ENCODE results near the gene ITGAE. TPM values are rescaled to one million over a fixed set of nuclear protein-coding genes. Genes with fewer than 3 reads are reported as not detected.

Gene ITGAE
- total and polyA plus RNA-seq, 10 of the 15 experiments (the other 5 are each of a cell fraction or from before 2014, with no cell fraction given) = 13.1 to 161 (median 34.8) TPM

DNA sequence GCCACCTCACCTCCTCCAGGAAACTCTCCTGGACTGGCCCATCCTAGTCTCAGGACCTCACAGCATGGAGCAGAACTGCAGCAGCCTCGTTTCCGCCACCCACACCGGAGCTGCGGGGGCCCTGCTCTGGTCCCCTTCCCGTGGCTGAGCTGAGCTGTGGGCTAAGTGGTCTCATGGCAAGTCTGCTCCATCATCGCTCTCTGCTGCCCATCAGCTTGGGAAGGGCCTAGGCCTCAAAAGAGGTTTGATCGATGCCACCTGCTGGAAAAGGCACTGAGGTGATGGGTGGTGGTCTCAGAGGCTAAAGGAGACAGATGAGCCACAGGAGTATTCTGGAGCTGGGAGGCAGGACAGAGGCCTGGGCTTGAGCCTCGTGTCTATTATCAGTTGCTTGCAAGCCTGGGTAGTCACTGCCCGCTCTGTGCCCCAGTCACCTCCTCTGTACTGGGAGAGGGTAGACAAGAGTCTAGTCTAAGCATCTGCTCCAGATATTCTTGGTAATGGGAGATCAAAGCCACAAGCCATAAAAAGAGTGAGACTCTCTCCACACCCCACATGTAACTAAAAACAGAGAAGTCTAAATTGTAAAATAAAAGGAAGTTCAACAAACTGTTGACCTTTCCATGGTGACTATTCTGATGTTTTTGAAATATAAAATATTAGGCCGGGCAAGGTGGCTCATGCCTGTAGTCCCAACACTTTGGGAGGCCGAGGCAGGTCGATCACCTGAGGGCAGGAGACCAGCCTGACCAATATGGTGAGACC, 1.6 kb downstream of the ITGAE start (continued):
- TF ChIP-seq, protein P1, sequence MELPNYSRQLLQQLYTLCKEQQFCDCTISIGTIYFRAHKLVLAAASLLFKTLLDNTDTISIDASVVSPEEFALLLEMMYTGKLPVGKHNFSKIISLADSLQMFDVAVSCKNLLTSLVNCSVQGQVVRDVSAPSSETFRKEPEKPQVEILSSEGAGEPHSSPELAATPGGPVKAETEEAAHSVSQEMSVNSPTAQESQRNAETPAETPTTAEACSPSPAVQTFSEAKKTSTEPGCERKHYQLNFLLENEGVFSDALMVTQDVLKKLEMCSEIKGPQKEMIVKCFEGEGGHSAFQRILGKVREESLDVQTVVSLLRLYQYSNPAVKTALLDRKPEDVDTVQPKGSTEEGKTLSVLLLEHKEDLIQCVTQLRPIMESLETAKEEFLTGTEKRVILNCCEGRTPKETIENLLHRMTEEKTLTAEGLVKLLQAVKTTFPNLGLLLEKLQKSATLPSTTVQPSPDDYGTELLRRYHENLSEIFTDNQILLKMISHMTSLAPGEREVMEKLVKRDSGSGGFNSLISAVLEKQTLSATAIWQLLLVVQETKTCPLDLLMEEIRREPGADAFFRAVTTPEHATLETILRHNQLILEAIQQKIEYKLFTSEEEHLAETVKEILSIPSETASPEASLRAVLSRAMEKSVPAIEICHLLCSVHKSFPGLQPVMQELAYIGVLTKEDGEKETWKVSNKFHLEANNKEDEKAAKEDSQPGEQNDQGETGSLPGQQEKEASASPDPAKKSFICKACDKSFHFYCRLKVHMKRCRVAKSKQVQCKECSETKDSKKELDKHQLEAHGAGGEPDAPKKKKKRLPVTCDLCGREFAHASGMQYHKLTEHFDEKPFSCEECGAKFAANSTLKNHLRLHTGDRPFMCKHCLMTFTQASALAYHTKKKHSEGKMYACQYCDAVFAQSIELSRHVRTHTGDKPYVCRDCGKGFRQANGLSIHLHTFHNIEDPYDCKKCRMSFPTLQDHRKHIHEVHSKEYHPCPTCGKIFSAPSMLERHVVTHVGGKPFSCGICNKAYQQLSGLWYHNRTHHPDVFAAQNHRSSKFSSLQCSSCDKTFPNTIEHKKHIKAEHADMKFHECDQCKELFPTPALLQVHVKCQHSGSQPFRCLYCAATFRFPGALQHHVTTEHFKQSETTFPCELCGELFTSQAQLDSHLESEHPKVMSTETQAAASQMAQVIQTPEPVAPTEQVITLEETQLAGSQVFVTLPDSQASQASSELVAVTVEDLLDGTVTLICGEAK (IDR thresholded peaks at IDR 0.05; ENCODE audit: borderline replicate concordance) = no peak
- TF ChIP-seq YY1 (IDR thresholded peaks at IDR 0.05; ENCODE audit: low read depth, low read length) = no peak

DNA sequence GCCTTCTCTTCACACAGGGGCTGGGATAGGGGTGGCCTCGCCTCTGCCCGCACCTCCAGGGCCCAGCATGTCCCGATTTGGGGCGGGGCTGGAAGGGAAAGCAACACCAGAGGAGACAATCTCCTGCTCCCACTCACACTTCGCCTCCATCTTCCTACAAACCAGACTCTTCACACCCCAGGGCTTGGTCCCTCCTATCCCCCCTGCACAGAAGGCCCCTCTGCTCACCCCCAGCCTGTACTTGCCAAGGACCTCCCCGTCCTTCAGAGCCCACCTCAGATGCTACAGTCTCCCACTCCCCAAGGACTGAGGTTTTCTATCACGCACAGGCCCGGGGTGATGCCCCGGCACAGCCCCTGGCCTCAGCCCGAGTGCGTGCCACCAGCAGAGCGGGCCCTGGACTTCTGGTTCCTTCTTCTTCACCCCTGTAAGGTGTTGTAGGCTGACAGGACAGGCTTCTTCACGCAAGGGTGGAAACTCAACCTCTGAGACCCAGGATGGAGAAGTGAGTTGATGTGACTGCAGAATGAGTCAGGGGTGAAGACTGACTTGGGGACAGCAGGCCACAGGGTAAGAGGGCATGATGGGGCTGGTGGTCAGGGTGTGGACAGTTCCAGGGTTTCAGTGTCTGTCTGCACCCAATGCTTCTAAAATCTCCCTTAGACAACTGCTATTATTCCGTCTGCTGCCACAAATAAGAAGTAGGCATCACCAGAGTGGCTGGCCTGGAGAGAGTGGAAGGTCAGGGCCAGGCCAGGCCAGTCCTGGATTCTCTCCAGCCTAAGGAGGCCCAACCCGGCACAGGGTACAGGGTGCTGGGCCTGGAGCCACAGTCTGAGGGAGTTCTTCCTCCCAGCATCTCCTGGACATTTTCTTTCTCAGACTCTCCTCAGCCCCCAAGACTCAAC, 2.5 kb downstream of the ITGAE start:
- DNase-seq (ENCODE audit: low read depth, low spot score) (no peak), ATAC-seq (peak; percentile 17), FAIRE-seq (peak; percentile 7)
- H3K36me3 ChIP-seq (ENCODE audit: control insufficient read depth in 2 of 2, insufficient read depth in 2 of 2, low read length in 1 of 2) = no peaks in the 10 kb centered on the region
- CTCF ChIA-PET = interaction anchor here (0.7 to 1.3 kb wide), 2 partner anchors 63 to 66 kb away, joined by 3 read pairs; no protein-coding TSS in a partner anchor
- no TSS peak for BruUV-seq (replicated peaks)
- POLR2A ChIA-PET = no interaction called here
- H3K27ac ChIP-seq (ENCODE audit: control insufficient read depth, insufficient read depth) = no peak overlapping the region; the same call in 1 of the 2 replicates
- peaks cover 49% of the 10 kb centered on the region for H3K4me1 ChIP-seq (ENCODE audit: control insufficient read depth, insufficient read depth, low read length)
- no peaks in the 10 kb centered on the region for H3K27me3 ChIP-seq (replicated peaks in 1 of 2; ENCODE audit: control insufficient read depth in 2 of 2, insufficient read depth in 2 of 2, low read length in 1 of 2)
- WGBS (ENCODE audit: insufficient coverage, insufficient replicate concordance, low lambda C conversion rate, missing lambda C conversion rate) = 42% methylated on average over 14 of the region's 15 CpGs
- no peaks in the 10 kb centered on the region for H3K9me3 ChIP-seq (replicated peaks; ENCODE audit: control insufficient read depth, insufficient read depth, low read length)
- RAD21 ChIA-PET (ENCODE audit: unreplicated experiment) = no interaction called here
- in situ Hi-C loops (cut with MboI) = no loop called here
- H3K9ac ChIP-seq (ENCODE audit: control insufficient read depth, insufficient read depth, low read length) = no peak overlapping the region
- no peaks in the 10 kb centered on the region for H3K79me2 ChIP-seq (ENCODE audit: control insufficient read depth, insufficient read depth, low read length)
- no peaks in the 10 kb centered on the region for H4K20me1 ChIP-seq (ENCODE audit: control insufficient read depth, insufficient read depth)
- intact Hi-C loops (cut with micrococcal nuclease; ENCODE audit: unreplicated experiment) = loop anchor here (5.0 kb wide), 1 partner anchor 61 kb away; no protein-coding TSS in a partner anchor
- H2AFZ ChIP-seq (ENCODE audit: control insufficient read depth, low read depth, low read length) = no peak overlapping the region
- no peak overlapping the region for H3K4me3 ChIP-seq
- peak overlapping the region; percentile 22; the same call in 1 of the 2 replicates for H3K4me2 ChIP-seq (ENCODE audit: control insufficient read depth, insufficient read depth)
- SMC1A ChIA-PET (ENCODE audit: uncharacterized antibody, unreplicated experiment) = no interaction called here
- no peak for TF ChIP-seq RELA (IDR thresholded peaks at IDR 0.05; ENCODE audit: borderline replicate concordance, partially characterized antibody)
- no peak for TF ChIP-seq CBFB (IDR thresholded peaks at IDR 0.05; ENCODE audit: low read depth)
- 0 out of 4 replicates have a peak, but pooled peaks have one; percentile 10 to 38 for TF ChIP-seq EP300 (IDR thresholded peaks at IDR 0.05; ENCODE audit: borderline replicate concordance in 1 of 2, control insufficient read depth in 1 of 2, low read depth in 2 of 2, low read length in 2 of 2)
- peak; percentile 40 for TF ChIP-seq MTA2 (IDR thresholded peaks at IDR 0.05; ENCODE audit: low read depth)
- no peak for TF ChIP-seq ATF3 (IDR thresholded peaks at IDR 0.05; ENCODE audit: borderline replicate concordance, extremely low read depth, low read depth, low read length)
- TF ChIP-seq, protein P2, sequence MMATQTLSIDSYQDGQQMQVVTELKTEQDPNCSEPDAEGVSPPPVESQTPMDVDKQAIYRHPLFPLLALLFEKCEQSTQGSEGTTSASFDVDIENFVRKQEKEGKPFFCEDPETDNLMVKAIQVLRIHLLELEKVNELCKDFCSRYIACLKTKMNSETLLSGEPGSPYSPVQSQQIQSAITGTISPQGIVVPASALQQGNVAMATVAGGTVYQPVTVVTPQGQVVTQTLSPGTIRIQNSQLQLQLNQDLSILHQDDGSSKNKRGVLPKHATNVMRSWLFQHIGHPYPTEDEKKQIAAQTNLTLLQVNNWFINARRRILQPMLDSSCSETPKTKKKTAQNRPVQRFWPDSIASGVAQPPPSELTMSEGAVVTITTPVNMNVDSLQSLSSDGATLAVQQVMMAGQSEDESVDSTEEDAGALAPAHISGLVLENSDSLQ (IDR thresholded peaks at IDR 0.05) = peak; percentile 21; the same call in 1 of the 2 replicates
- no peak for TF ChIP-seq MEF2A (IDR thresholded peaks at IDR 0.05; ENCODE audit: insufficient read depth, low read depth, low read length)
- no peak for TF ChIP-seq FOS (IDR thresholded peaks at IDR 0.05; ENCODE audit: borderline replicate concordance, extremely low read depth, insufficient read length)
- 0 out of 4 replicates have a peak, but pooled peaks have one; percentile 19 to 22 for TF ChIP-seq IKZF2 (IDR thresholded peaks at IDR 0.05)
- 0 out of 4 replicates have a peak, but pooled peaks of 1 of the 2 experiments have one; percentile 22 for TF ChIP-seq BHLHE40 (IDR thresholded peaks at IDR 0.05; ENCODE audit: borderline replicate concordance in 1 of 2, low read depth in 2 of 2, low read length in 1 of 2)
- no peak for TF ChIP-seq NR2F1 (conservative IDR thresholded peaks at IDR 0.05)

All from GM12878 (cell line).